Keratinocyte (primary cell): ENCODE results near the gene GPR153.

Experiments used
- EZH2 ChIP-seq: IDR thresholded peaks from one replicate; pipeline ENCODE4 v1.6.1; 2012; ENCODE audit warnings: inconsistent platforms, mild to moderate bottlenecking, low read length, moderate library complexity
- TF ChIP-seq, protein P1 (sequence below), 3 experiments: IDR thresholded peaks in 1 of 3; conservative IDR thresholded peaks in 1 of 3; optimal IDR thresholded peaks in 1 of 3; 2 replicates in 2 of 3; 3 replicates in 1 of 3; pipeline versions ENCODE3 to v1.5.1; 2011; ENCODE audit warnings: low read length in 3 of 3, mild to moderate bottlenecking in 3 of 3, moderate library complexity in 2 of 3, control low read depth in 1 of 3, inconsistent platforms in 1 of 3; ENCODE audit not compliant: insufficient read depth in 2 of 3; ENCODE audit errors: extremely low read depth in 1 of 3

DNA sequence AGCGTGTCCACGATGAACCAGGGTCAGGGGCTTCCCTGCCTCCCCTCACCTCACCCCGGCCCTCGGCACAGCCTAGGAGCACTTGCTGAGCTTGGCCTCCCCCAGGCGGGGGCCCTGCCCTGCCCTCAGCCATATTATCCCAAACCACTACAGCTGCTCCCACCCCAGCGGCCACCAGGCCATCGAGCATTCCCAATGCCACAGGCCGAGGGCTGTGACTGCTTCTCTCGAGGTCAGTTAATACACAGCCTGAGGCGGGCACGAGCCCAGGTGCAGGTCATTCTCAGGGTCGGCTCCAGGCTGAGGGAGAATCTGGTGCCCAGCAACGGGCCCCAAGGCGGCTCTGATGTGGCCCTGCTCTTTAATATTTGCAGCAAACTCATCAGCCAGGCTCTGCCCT is 8.4 kb upstream of the GPR153 start:
- TF ChIP-seq, protein P1, sequence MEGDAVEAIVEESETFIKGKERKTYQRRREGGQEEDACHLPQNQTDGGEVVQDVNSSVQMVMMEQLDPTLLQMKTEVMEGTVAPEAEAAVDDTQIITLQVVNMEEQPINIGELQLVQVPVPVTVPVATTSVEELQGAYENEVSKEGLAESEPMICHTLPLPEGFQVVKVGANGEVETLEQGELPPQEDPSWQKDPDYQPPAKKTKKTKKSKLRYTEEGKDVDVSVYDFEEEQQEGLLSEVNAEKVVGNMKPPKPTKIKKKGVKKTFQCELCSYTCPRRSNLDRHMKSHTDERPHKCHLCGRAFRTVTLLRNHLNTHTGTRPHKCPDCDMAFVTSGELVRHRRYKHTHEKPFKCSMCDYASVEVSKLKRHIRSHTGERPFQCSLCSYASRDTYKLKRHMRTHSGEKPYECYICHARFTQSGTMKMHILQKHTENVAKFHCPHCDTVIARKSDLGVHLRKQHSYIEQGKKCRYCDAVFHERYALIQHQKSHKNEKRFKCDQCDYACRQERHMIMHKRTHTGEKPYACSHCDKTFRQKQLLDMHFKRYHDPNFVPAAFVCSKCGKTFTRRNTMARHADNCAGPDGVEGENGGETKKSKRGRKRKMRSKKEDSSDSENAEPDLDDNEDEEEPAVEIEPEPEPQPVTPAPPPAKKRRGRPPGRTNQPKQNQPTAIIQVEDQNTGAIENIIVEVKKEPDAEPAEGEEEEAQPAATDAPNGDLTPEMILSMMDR (optimal IDR thresholded peaks at IDR 0.05 in 1 of 3, IDR thresholded peaks at IDR 0.05 in 1 of 3, conservative IDR thresholded peaks at IDR 0.05 in 1 of 3; ENCODE audit: extremely low read depth in 1 of 3, insufficient read depth in 2 of 3, low read length in 3 of 3) = no peak
- TF ChIP-seq EZH2 = no peak
